HT-29 (cell line): ENCODE results near the gene SPSB1. TPM values are rescaled to one million over a fixed set of nuclear protein-coding genes. Genes with fewer than 3 reads are reported as not detected.

Source experiments
- DNase-seq: peaks from one replicate; pipeline ENCODE4 v3.0.0-alpha.2; 2015; ENCODE audit warnings: low spot score
- total RNA-seq: library from RNA; depleted of rRNA; stranded (reverse); fragments of >200 nt; shearing (Covaris generic); gene quantifications from 2 replicates; pipeline ENCODE4 v1.2.3, GENCODE V29; 2014

Gene SPSB1
- total RNA-seq, 1 experiment from 2014 or later, result 11.9 TPM

- DNase-seq, result no peak
These were observed 32.5 kb upstream of the SPSB1 start for GRCh38 chr1:9260059-9260766.

DNA sequence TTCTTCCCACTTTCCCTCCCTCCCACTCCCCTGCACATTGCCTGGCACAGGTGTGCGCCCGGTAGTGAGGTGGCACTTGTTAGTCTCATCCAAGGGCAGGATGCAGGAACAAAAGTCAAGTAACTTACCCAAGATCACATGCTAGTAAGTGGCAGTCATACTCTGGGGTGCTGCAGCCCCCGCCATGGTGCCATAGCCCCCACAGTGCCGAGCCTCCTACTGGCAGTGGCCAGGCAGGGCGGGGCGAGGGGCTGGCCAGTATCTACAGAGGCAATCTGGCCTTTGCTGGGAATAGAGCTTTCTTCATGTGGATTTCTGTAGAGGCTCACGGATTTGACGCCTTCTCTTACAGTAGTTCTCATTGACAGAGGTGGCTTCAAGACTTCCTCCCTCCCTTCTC is 31.2 kb upstream of the SPSB1 start:
- no peak for DNase-seq

- DNase-seq, result no peak
These were observed 30.4 kb upstream of the SPSB1 start for GRCh38 chr1:9262096-9262986.

GRCh38 chr1:9263276-9263855 is 29.3 kb upstream of the SPSB1 start:
- no peak for DNase-seq

DNA sequence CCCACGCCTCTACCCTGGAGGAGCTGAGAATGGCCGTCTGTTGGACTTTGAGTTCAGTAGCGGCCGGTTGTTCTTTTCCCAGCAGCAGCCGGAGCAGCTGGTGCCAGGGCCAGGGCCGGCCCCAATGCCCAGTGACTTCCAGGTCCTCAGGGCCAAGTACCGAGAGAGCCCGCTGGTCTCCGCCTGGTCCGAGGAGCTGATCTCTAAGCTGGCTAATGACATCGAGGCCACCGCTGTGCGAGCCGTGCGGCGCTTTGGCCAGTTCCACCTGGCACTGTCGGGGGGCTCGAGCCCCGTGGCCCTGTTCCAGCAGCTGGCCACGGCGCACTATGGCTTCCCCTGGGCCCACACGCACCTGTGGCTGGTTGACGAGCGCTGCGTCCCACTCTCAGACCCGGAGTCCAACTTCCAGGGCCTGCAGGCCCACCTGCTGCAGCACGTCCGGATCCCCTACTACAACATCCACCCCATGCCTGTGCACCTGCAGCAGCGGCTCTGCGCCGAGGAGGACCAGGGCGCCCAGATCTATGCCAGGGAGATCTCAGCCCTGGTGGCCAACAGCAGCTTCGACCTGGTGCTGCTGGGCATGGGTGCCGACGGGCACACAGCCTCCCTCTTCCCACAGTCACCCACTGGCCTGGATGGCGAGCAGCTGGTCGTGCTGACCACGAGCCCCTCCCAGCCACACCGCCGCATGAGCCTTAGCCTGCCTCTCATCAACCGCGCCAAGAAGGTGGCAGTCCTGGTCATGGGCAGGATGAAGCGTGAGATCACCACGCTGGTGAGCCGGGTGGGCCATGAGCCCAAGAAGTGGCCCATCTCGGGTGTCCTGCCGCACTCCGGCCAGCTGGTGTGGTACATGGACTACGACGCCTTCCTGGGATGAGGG is 28.5 kb upstream of the SPSB1 start:
- no peak for DNase-seq

DNA sequence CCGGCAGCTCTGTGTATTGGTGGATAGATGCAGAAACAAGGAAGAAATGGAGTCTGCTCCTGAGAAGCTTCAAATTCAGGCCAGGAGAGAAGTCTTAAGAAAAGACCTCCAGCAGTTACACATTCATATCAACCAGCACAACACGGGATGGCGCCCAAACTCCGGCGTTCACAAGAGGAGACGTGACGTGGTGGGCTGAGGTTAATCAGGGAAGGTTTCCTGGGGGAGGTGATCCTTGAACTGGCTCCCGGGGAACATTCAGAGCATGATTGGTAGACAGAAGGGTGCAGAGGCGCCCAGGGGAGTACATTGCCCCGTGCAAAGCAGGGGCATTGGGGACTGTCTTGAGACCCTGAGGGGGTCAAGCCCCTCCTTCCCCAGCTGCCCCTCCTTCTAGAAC is 27.7 kb upstream of the SPSB1 start:
- no peak for DNase-seq

- no peak for DNase-seq
These were observed 26.7 kb upstream of the SPSB1 start for GRCh38 chr1:9265968-9266367.

- DNase-seq, result no peak
These were observed 25.4 kb upstream of the SPSB1 start for GRCh38 chr1:9267352-9267686.

DNA sequence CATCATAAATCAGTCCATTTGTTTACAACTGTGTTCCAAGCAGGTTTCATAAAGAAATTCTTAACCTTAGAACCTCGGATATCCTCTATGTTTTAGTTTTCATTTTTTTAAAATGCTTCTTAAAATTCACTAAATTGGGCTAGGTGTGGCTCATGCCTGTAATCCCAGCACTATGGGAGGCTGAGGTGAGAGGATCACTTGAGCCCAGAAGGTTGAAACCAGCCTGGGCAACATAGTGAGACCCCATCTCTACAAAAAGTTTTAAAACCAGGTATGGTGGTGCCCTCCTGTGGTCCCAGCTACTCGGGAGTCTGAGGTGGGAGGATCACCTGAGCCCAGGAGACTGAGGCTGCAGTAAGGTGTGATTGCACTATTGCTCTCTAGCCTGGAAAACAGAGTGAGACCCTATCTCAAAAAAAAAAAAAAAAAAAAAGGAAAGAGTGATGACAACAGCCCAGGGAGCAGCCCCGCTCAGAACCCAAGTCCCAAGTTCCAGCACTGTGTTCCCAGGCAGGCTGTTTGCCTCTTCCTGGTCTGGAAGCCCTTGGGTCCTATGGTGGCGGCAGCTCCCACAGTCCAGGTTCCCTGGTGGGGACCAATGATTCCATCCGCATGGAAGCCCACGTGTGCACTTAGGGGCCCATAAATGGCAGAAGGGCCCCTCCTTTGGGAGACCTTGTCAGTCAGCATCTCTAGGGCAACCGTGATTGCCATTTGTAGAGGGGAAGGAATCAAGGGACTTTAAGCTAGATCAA is 24.7 kb upstream of the SPSB1 start:
- no peak for DNase-seq

DNA sequence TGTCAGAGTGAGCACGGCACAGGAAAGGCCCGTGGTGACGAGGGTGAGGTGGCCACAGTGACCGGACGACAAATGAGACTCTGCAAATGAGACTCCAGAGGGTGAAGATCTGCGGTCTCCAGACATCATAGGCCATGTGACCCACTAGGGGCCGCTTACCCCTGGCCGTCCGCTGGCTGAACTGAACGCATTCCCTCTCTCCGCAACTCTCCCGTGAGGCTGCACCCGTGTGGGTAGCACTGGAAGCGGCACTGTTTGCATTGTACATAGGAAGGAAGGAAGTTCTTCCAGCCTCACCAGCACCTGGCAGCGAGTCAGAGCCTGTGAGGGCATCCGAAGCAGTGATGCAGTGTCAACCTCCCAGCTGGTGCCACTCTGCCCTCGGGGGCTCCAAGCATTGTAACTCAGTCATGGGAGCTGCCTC is 23.6 kb upstream of the SPSB1 start:
- no peak for DNase-seq

- DNase-seq, result no peak
These were observed 23.0 kb upstream of the SPSB1 start for GRCh38 chr1:9269721-9270120.

- no peak for DNase-seq
These were observed 22.3 kb upstream of the SPSB1 start for GRCh38 chr1:9270290-9270883.

- no peak for DNase-seq
These were observed 21.4 kb upstream of the SPSB1 start for GRCh38 chr1:9271283-9271682.

GRCh38 chr1:9271861-9272595 is 20.7 kb upstream of the SPSB1 start:
- no peak for DNase-seq

GRCh38 chr1:9273177-9273576 is 19.5 kb upstream of the SPSB1 start:
- DNase-seq, result no peak

GRCh38 chr1:9275161-9275560 is 17.5 kb upstream of the SPSB1 start:
- peak; percentile 11 for DNase-seq

GRCh38 chr1:9275567-9276034 is 17.1 kb upstream of the SPSB1 start:
- peak; percentile 74 for DNase-seq

DNA sequence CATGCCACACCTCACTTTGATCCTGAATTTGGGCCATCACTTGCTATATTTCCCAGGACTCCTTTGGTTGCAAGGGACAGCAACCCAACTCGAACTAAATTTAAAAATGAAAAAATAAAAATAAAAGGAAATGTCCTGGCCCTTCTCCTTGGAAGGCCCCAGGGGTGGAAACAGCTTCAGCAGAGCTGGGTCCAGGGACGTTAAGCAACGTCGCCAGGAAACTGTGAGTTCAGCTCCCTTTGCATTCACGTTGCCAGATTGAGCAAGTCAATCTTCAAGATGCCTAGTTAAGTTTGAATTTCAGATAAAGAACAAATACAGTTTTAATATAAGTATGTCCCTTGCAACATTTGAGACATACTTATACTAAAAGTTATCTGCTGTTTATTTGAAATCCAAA is 14.6 kb upstream of the SPSB1 start:
- DNase-seq, result no peak

- DNase-seq, result no peak
These were observed 14.0 kb upstream of the SPSB1 start for GRCh38 chr1:9278585-9279153.
